GM19328 (cell line): ENCODE measurements around the gene FAM81A.
"Not testable (repeated sequence)": the region's sequence is repeated elsewhere in the genome, so short reads cannot be mapped to it uniquely, and the experiment has no call there.

Experiments
- ATAC-seq: cut with Tn5 transposase; IDR thresholded peaks from one replicate; pipeline ENCODE4 v1.9.1; 2021; ENCODE audit warnings: mild to moderate bottlenecking, moderate library complexity; ENCODE audit not compliant: unreplicated experiment

The FAM81A gene

GRCh38 chr15:59437817-59438624 lies at the start of gene FAM81A:
FAM81A (plus strand) TSS chr15:59438186; CDS start chr15:59458627, 20,441 bp downstream.
- peak; percentile 72 for ATAC-seq

GRCh38 chr15:59388670-59389069 lies 49.3 kb upstream of the FAM81A start:
- no peak for ATAC-seq

- ATAC-seq, result no peak
These were observed 45.7 kb upstream of the FAM81A start for GRCh38 chr15:59392299-59392698.

- ATAC-seq, result no peak
These were observed 43.8 kb upstream of the FAM81A start for GRCh38 chr15:59394166-59394661.

- ATAC-seq, result no peak
These were observed 41.8 kb upstream of the FAM81A start for GRCh38 chr15:59396211-59396610.

GRCh38 chr15:59396679-59397078 lies 41.3 kb upstream of the FAM81A start:
- no peak for ATAC-seq

- ATAC-seq, result no peak
These were observed 39.8 kb upstream of the FAM81A start for GRCh38 chr15:59398220-59398619.

- ATAC-seq, result peak; percentile 77
These were observed 38.4 kb upstream of the FAM81A start for GRCh38 chr15:59399465-59400102.

GRCh38 chr15:59400103-59400813 lies 37.7 kb upstream of the FAM81A start:
- no peak for ATAC-seq

- not testable (repeated sequence) for ATAC-seq
These were observed 36.7 kb upstream of the FAM81A start for GRCh38 chr15:59401051-59401823.

GRCh38 chr15:59401824-59402569 lies 36.0 kb upstream of the FAM81A start:
- ATAC-seq, result no peak

GRCh38 chr15:59405079-59405478 lies 32.9 kb upstream of the FAM81A start:
- no peak for ATAC-seq

GRCh38 chr15:59406446-59406845 lies 31.5 kb upstream of the FAM81A start:
- no peak for ATAC-seq

- ATAC-seq, result no peak
These were observed 30.0 kb upstream of the FAM81A start for GRCh38 chr15:59407946-59408345.

- ATAC-seq, result no peak
These were observed 27.5 kb upstream of the FAM81A start for GRCh38 chr15:59410391-59410896.

GRCh38 chr15:59413577-59413976 lies 24.4 kb upstream of the FAM81A start:
- ATAC-seq, result no peak

GRCh38 chr15:59416816-59417215 lies 21.2 kb upstream of the FAM81A start:
- ATAC-seq, result no peak

- no peak for ATAC-seq
These were observed 18.8 kb upstream of the FAM81A start for GRCh38 chr15:59419170-59419569.

- ATAC-seq, result no peak
These were observed 17.9 kb upstream of the FAM81A start for GRCh38 chr15:59420108-59420507.
